SK-N-SH (cell line): ENCODE data around the gene FAM83F. TPM values are rescaled to one million over a fixed set of nuclear protein-coding genes. Genes with fewer than 3 reads are reported as not detected.

Experiments
- CTCF ChIA-PET: fragments of 300-600, 350-600 bp; formaldehyde crosslinking; extraction: SDS; loops from one replicate; lab custom pipeline; 2021; lab: Yijun Ruan, JAX
- POLR2A ChIA-PET: fragments of 350-600 bp; sonication (Branson Sonifier 250); formaldehyde crosslinking; extraction: SDS; loops from one replicate; lab custom pipeline; 2020; ENCODE audit warnings: antibody characterized with exemption, inconsistent platforms; lab: Yijun Ruan, JAX
- DNase-seq: peaks from one replicate; pipeline ENCODE4 v3.0.0; 2012
- H2AFZ ChIP-seq: fragments of 200-600 bp; sonication (generic); 2 replicates; pipeline ENCODE4 v1.8.1; 2016; ENCODE audit warnings: antibody characterized with exemption, mild to moderate bottlenecking, low read depth
- H3F3A ChIP-seq: fragments of 200-600 bp; sonication (generic); replicated peaks from 2 replicates; pipeline ENCODE3; 2016; ENCODE audit warnings: antibody characterized with exemption, mild to moderate bottlenecking; ENCODE audit not compliant: insufficient read depth
- H3K27ac ChIP-seq, 2 experiments: fragments of 200-500 bp in 1 of 2; fragments of 200-600 bp in 1 of 2; sonication (Bioruptor generic) in 1 of 2; sonication (generic), shearing (Covaris generic) in 1 of 2; 2 replicates each; pipeline versions ENCODE4 v1.5.1 to v1.6.1; 2014 to 2016; ENCODE audit warnings: low read depth in 2 of 2, inconsistent platforms in 1 of 2, low read length in 1 of 2, mild to moderate bottlenecking in 1 of 2, mixed read lengths in 1 of 2
- H3K27me3 ChIP-seq: fragments of 200-600 bp; sonication (generic), shearing (Covaris generic); 2 replicates; pipeline ENCODE4 v1.6.1; 2016; ENCODE audit warnings: mixed run types; ENCODE audit not compliant: insufficient read depth
- H3K36me3 ChIP-seq, 2 experiments: fragments of 200-500 bp in 1 of 2; fragments of 200-600 bp in 1 of 2; sonication (Bioruptor generic) in 1 of 2; sonication (generic) in 1 of 2; replicated peaks in 1 of 2; 2 replicates each; pipeline versions ENCODE3 to v1.5.1; 2014 to 2016; ENCODE audit warnings: low read length in 1 of 2, mild to moderate bottlenecking in 1 of 2; ENCODE audit not compliant: insufficient read depth in 2 of 2, control insufficient read depth in 1 of 2
- H3K4me1 ChIP-seq, 2 experiments: fragments of 200-500 bp in 1 of 2; fragments of 200-600 bp in 1 of 2; sonication (Bioruptor generic) in 1 of 2; sonication (generic), shearing (Covaris generic) in 1 of 2; 2 replicates each; pipeline versions ENCODE4 v1.5.1 to v1.6.1; 2014 to 2016; ENCODE audit warnings: low read depth in 1 of 2, low read length in 1 of 2, mixed run types in 1 of 2; ENCODE audit not compliant: insufficient read depth in 2 of 2, control insufficient read depth in 1 of 2
- H3K4me2 ChIP-seq: fragments of 200-600 bp; sonication (generic), shearing (Covaris generic); 2 replicates; pipeline ENCODE4 v1.6.1; 2017; ENCODE audit warnings: mixed run types
- H3K4me3 ChIP-seq, 2 experiments: fragments of 200-500 bp in 1 of 2; fragments of 200-600 bp in 1 of 2; sonication (Bioruptor generic) in 1 of 2; sonication (generic), shearing (Covaris generic) in 1 of 2; 2 replicates each; pipeline versions ENCODE4 v1.5.1 to v1.8.1; 2014 to 2016; ENCODE audit warnings: low read depth in 2 of 2, inconsistent platforms in 1 of 2, low read length in 1 of 2, mild to moderate bottlenecking in 1 of 2, mixed read lengths in 1 of 2, moderate library complexity in 1 of 2
- H3K79me2 ChIP-seq: fragments of 200-600 bp; sonication (generic); 2 replicates; pipeline ENCODE4 v1.8.1; 2017; ENCODE audit warnings: mild to moderate bottlenecking; ENCODE audit not compliant: insufficient read depth
- H3K9ac ChIP-seq: fragments of 200-600 bp; sonication (generic); 2 replicates; pipeline ENCODE4 v1.6.1; 2017; ENCODE audit warnings: mixed run types
- H3K9me2 ChIP-seq: fragments of 200-600 bp; sonication (generic); 2 replicates; pipeline ENCODE4 v1.6.1; 2017; ENCODE audit warnings: mixed run types
- H3K9me3 ChIP-seq: fragments of 200-600 bp; sonication (generic); 2 replicates; pipeline ENCODE4 v1.6.1; 2017; ENCODE audit warnings: mixed run types, mild to moderate bottlenecking, moderate library complexity
- H4K20me1 ChIP-seq: fragments of 200-600 bp; sonication (generic); 2 replicates; pipeline ENCODE4 v1.6.1; 2017; ENCODE audit warnings: mild to moderate bottlenecking, mixed run types; ENCODE audit not compliant: insufficient read depth
- CHD2 ChIP-seq: fragments of 150-350 bp; IDR thresholded peaks from 2 replicates; pipeline ENCODE4 v1.6.1; 2018; ENCODE audit warnings: low read length; ENCODE audit not compliant: partially characterized antibody
- EP300 ChIP-seq, 2 experiments: IDR thresholded peaks; 2 replicates each; pipeline versions ENCODE4 v1.4.0 to v1.6.1; 2012; ENCODE audit warnings: borderline replicate concordance in 1 of 2, low read depth in 1 of 2, low read length in 1 of 2
- EZH2phosphoT487 ChIP-seq: fragments of 200-600 bp; sonication (generic); IDR thresholded peaks from 2 replicates; pipeline ENCODE4 v1.6.1; 2017; ENCODE audit warnings: low read depth, mixed run types, mild to moderate bottlenecking, antibody characterized with exemption, moderate library complexity, borderline replicate concordance
- FOSL2 ChIP-seq: IDR thresholded peaks from 2 replicates; pipeline ENCODE4 v1.4.0; 2012; ENCODE audit warnings: low read depth, mild to moderate bottlenecking, moderate library complexity, borderline replicate concordance
- GABPA ChIP-seq: IDR thresholded peaks from 2 replicates; pipeline ENCODE4 v1.4.0; 2012; ENCODE audit warnings: low read depth, mild to moderate bottlenecking
- MXI1 ChIP-seq: IDR thresholded peaks from 2 replicates; pipeline ENCODE4 v1.6.1; 2012; ENCODE audit warnings: mild to moderate bottlenecking, low read depth, low read length, improper control_type of control experiment
- NFIC ChIP-seq: IDR thresholded peaks from 2 replicates; pipeline ENCODE4 v1.4.0; 2012; ENCODE audit warnings: borderline replicate concordance
- NRF1 ChIP-seq: IDR thresholded peaks from 2 replicates; pipeline ENCODE4 v1.6.1; 2012; ENCODE audit warnings: low read depth, mild to moderate bottlenecking, low read length
- RXRA ChIP-seq: IDR thresholded peaks from 2 replicates; pipeline ENCODE4 v1.4.0; 2012; ENCODE audit warnings: low read depth, mild to moderate bottlenecking, borderline replicate concordance
- SIN3A ChIP-seq: IDR thresholded peaks from 2 replicates; pipeline ENCODE4 v1.6.1; 2012; ENCODE audit warnings: low read depth, mild to moderate bottlenecking, low read length, moderate library complexity, borderline replicate concordance
- TEAD4 ChIP-seq: IDR thresholded peaks from 2 replicates; pipeline ENCODE4 v1.4.0; 2012; ENCODE audit warnings: mild to moderate bottlenecking, borderline replicate concordance; ENCODE audit not compliant: insufficient read depth
- YY1 ChIP-seq: IDR thresholded peaks from 2 replicates; pipeline ENCODE4 v1.4.0; 2012; ENCODE audit warnings: low read depth, mild to moderate bottlenecking
- whole genome bisulfite sequencing: methylation state at CpG from one replicate; pipeline ENCODE4 v1.1.6; 2017; ENCODE audit warnings: low lambda C conversion rate; 5-methylcytosine and 5-hydroxymethylcytosine counted together
- polyA plus RNA-seq, 3 experiments: library from polyadenylated mRNA; depleted of rRNA; stranded (reverse); fragments of >200 nt; gene quantifications; 2 replicates each; pipeline ENCODE4 v1.2.3, GENCODE V29; 2012
- TF ChIP-seq, protein P1 (sequence below): fragments of 150-350 bp; IDR thresholded peaks from 2 replicates; pipeline ENCODE4 v1.6.1; 2016; ENCODE audit warnings: mild to moderate bottlenecking, low read depth, low read length
- TF ChIP-seq, protein P2 (sequence below): fragments of 150-350 bp; IDR thresholded peaks from 2 replicates; pipeline ENCODE4 v1.6.1; 2017; ENCODE audit warnings: antibody characterized with exemption, low read length, low read depth, borderline replicate concordance
- TF ChIP-seq, protein P3 (sequence below): IDR thresholded peaks from 2 replicates; pipeline ENCODE4 v1.4.0; 2012; ENCODE audit warnings: low read depth
- TF ChIP-seq, protein P4 (sequence below): fragments of 200-600 bp; sonication (generic); IDR thresholded peaks from 2 replicates; pipeline ENCODE4 v1.6.1; 2017; ENCODE audit warnings: antibody characterized with exemption, mild to moderate bottlenecking, moderate library complexity

The FAM83F gene
- polyA plus RNA-seq, 1 of the 3 experiments (the other 2 are of a cell fraction) = not detected

DNA sequence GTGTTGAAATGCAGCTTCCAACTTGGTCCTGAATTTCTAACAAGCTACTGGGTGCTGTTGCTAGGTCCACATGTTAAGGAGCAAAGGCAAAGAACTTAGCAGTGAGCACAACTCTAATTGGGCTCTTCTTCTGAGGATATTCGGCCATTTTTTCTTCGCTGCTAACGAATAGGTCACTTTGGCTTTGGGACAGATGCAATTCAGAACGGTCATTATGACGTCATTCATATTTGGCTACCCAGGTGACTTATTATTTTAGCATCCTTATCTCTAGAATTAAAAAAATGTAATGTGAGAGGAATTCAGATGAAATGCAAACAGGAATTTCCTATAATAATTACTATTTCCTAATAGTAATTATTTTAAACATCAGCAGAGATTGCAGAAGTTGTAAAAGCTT is 20.7 kb upstream of the FAM83F start:
- H3K9me3 ChIP-seq = no peaks in the 10 kb centered on the region
- no peak overlapping the region for H3K9ac ChIP-seq
- no peaks in the 10 kb centered on the region for H3K79me2 ChIP-seq
- CTCF ChIA-PET = no interaction called here
- no peak for DNase-seq
- no peaks in the 10 kb centered on the region for H3K36me3 ChIP-seq
- H2AFZ ChIP-seq = no peak overlapping the region
- no peaks in the 10 kb centered on the region for H3K9me2 ChIP-seq
- no peak overlapping the region for H3K4me2 ChIP-seq
- no peaks in the 10 kb centered on the region for H3K27me3 ChIP-seq
- no peaks in the 10 kb centered on the region for H3K4me1 ChIP-seq
- TF ChIP-seq EP300 (IDR thresholded peaks at IDR 0.05; ENCODE audit: borderline replicate concordance in 1 of 2, low read depth in 1 of 2, low read length in 1 of 2) (no peak), CHD2 (no peak), FOSL2 (no peak), NFIC (no peak), SIN3A (no peak), NRF1 (no peak)
- TF ChIP-seq, protein P1, sequence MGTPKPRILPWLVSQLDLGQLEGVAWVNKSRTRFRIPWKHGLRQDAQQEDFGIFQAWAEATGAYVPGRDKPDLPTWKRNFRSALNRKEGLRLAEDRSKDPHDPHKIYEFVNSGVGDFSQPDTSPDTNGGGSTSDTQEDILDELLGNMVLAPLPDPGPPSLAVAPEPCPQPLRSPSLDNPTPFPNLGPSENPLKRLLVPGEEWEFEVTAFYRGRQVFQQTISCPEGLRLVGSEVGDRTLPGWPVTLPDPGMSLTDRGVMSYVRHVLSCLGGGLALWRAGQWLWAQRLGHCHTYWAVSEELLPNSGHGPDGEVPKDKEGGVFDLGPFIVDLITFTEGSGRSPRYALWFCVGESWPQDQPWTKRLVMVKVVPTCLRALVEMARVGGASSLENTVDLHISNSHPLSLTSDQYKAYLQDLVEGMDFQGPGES = no peak
- TF ChIP-seq, protein P2, sequence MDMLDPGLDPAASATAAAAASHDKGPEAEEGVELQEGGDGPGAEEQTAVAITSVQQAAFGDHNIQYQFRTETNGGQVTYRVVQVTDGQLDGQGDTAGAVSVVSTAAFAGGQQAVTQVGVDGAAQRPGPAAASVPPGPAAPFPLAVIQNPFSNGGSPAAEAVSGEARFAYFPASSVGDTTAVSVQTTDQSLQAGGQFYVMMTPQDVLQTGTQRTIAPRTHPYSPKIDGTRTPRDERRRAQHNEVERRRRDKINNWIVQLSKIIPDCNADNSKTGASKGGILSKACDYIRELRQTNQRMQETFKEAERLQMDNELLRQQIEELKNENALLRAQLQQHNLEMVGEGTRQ = no peak
- TF ChIP-seq, protein P3, sequence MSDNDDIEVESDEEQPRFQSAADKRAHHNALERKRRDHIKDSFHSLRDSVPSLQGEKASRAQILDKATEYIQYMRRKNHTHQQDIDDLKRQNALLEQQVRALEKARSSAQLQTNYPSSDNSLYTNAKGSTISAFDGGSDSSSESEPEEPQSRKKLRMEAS = no peak
- TF ChIP-seq, protein P4, sequence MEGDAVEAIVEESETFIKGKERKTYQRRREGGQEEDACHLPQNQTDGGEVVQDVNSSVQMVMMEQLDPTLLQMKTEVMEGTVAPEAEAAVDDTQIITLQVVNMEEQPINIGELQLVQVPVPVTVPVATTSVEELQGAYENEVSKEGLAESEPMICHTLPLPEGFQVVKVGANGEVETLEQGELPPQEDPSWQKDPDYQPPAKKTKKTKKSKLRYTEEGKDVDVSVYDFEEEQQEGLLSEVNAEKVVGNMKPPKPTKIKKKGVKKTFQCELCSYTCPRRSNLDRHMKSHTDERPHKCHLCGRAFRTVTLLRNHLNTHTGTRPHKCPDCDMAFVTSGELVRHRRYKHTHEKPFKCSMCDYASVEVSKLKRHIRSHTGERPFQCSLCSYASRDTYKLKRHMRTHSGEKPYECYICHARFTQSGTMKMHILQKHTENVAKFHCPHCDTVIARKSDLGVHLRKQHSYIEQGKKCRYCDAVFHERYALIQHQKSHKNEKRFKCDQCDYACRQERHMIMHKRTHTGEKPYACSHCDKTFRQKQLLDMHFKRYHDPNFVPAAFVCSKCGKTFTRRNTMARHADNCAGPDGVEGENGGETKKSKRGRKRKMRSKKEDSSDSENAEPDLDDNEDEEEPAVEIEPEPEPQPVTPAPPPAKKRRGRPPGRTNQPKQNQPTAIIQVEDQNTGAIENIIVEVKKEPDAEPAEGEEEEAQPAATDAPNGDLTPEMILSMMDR = no peak
- H4K20me1 ChIP-seq = no peaks in the 10 kb centered on the region
- no peaks in the 10 kb centered on the region for H3F3A ChIP-seq
- WGBS = 78% methylated on average over 5 of the region's 5 CpGs
- no peak overlapping the region for H3K27ac ChIP-seq
- POLR2A ChIA-PET = no interaction called here
- no peak overlapping the region for H3K4me3 ChIP-seq

DNA sequence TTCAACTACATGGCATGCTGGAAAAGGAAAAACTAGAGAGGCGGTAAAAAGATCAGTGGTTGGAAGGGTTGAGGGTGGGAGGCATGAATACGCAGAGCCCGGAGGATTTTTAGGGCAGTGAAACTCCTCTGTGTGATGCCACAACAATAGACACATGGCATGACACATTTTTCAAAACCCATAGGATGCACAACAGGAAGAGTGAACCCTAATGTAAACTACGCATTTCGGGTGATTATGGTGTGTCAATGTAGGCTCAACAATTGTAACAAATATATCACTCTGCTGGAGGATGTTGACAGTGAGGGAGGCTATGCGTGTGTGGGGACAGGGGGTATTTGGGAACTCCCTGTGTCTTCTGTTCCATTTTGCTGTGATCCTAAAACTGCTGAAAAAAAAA is 15.7 kb upstream of the FAM83F start:
- CTCF ChIA-PET = no interaction called here

More for the DNA sequence above, 15.7 kb upstream of the FAM83F start:
- Histone ChIP-seq H3K4me2 (no peak overlapping the region), H3K9ac (no peak overlapping the region), H3K27me3 (no peaks in the 10 kb centered on the region), H3K27ac (no peak overlapping the region), H3K79me2 (no peaks in the 10 kb centered on the region), H3K9me2 (no peaks in the 10 kb centered on the region), H2AFZ (no peak overlapping the region), H3F3A (no peaks in the 10 kb centered on the region), H3K4me1 (no peaks in the 10 kb centered on the region; a peak in 1 of 4 replicates), H4K20me1 (no peaks in the 10 kb centered on the region), H3K9me3 (no peaks in the 10 kb centered on the region), H3K36me3 (no peaks in the 10 kb centered on the region), H3K4me3 (no peak overlapping the region)
- DNase-seq = no peak
- WGBS = 76% methylated on average over 6 of the region's 6 CpGs
- TF ChIP-seq GABPA (no peak), YY1 (no peak), NFIC (no peak), CHD2 (no peak), TEAD4 (no peak), EZH2phosphoT487 (no peak), MXI1 (no peak), RXRA (no peak)
- TF ChIP-seq, protein P3 = no peak
- POLR2A ChIA-PET = no interaction called here
